Esophagus muscularis mucosa (tissue), 4 donors: ENCODE results near the gene IRF4.

ENCODE experiments used
- CTCF ChIP-seq, 3 experiments: fragments of 200-600 bp in 2 of 3; fragments of 450-650 bp in 1 of 3; sonication (generic) in 2 of 3; IDR thresholded peaks; one replicate each; pipeline ENCODE4 v1.5.1; 2017 to 2019; ENCODE audit warnings: antibody characterized with exemption in 3 of 3, mild to moderate bottlenecking in 2 of 3, moderate library complexity in 1 of 3
- EP300 ChIP-seq: sonication (generic); formaldehyde crosslinking; IDR thresholded peaks from one replicate; pipeline ENCODE4 v1.6.1; 2017; ENCODE audit warnings: antibody characterized with exemption
- POLR2AphosphoS5 ChIP-seq, 2 donors: sonication (generic); formaldehyde crosslinking; IDR thresholded peaks; one replicate each; pipeline ENCODE4 v1.6.1; 2017; ENCODE audit warnings: antibody characterized with exemption in 2 of 2

GRCh38 chr6:402901-403658 lies 11.5 kb downstream of the IRF4 start:
- TF ChIP-seq EP300 (no peak), POLR2AphosphoS5 (IDR thresholded peaks at IDR 0.05) (no peak), CTCF (IDR thresholded peaks at IDR 0.05) (no peak)
